Caco-2 (cell line): Measurements from ENCODE around the gene LRRC9. TPM values are rescaled to one million over a fixed set of nuclear protein-coding genes. Genes with fewer than 3 reads are reported as not detected.

Experiments used
- BruUV-seq: library from RNA; stranded (reverse); fragments of 400-500 nt; replicated peaks from 2 replicates; lab custom pipeline; 2021; lab: Mats Ljungman, UMichigan
- CTCF ChIA-PET: fragments of 300-600 bp; sonication (Branson Sonifier 250); formaldehyde crosslinking; loops from one replicate; lab custom pipeline; 2022; ENCODE audit warnings: antibody characterized with exemption; lab: Charles Lee
- POLR2A ChIA-PET: fragments of 300-600 bp; sonication (Branson Sonifier 250); formaldehyde crosslinking; loops from one replicate; lab custom pipeline; 2022; ENCODE audit warnings: antibody characterized with exemption; lab: Charles Lee
- DNase-seq, 2 experiments: peaks; one replicate each; pipeline versions ENCODE4 v3.0.0 to v3.0.0-alpha.2; 2020 to 2022
- H3K27me3 ChIP-seq: replicated peaks from 2 replicates; pipeline ENCODE4 v1.6.0; 2011; ENCODE audit warnings: low read length; ENCODE audit not compliant: control insufficient read depth, insufficient read depth
- H3K36me3 ChIP-seq: 2 replicates; pipeline ENCODE4 v1.5.1; 2011; ENCODE audit warnings: low read length; ENCODE audit not compliant: control insufficient read depth, insufficient read depth
- H3K4me1 ChIP-seq: fragments of 250-450 bp; sonication (Bioruptor Pico); 2 replicates; pipeline ENCODE4 v1.5.1; 2020; ENCODE audit warnings: mild to moderate bottlenecking
- H3K4me3 ChIP-seq: 2 replicates; pipeline ENCODE4 v1.5.1; 2011; ENCODE audit warnings: low read depth, mild to moderate bottlenecking, control low read depth, low read length
- H3K9me3 ChIP-seq: fragments of 250-450 bp; sonication (Bioruptor Pico); 2 replicates; pipeline ENCODE4 v1.5.1; 2020; ENCODE audit warnings: mild to moderate bottlenecking, moderate library complexity
- H3K27ac Mint-ChIP-seq: one replicate; pipeline ENCODE4 v1.8.0; 2022; ENCODE audit warnings: mixed read lengths; ENCODE audit not compliant: unreplicated experiment
- H3K27me3 Mint-ChIP-seq: one replicate; pipeline ENCODE4 v1.8.0; 2022; ENCODE audit warnings: mixed read lengths; ENCODE audit not compliant: insufficient read depth, unreplicated experiment
- H3K36me3 Mint-ChIP-seq: one replicate; pipeline ENCODE4 v1.8.0; 2022; ENCODE audit warnings: mild to moderate bottlenecking, mixed read lengths; ENCODE audit not compliant: insufficient read depth, unreplicated experiment
- H3K4me1 Mint-ChIP-seq: one replicate; pipeline ENCODE4 v1.8.0; 2022; ENCODE audit warnings: low read depth, mixed read lengths; ENCODE audit not compliant: unreplicated experiment
- H3K4me3 Mint-ChIP-seq: one replicate; pipeline ENCODE4 v1.8.0; 2022; ENCODE audit warnings: mild to moderate bottlenecking, moderate library complexity, mixed read lengths; ENCODE audit not compliant: unreplicated experiment
- H3K9me3 Mint-ChIP-seq: one replicate; pipeline ENCODE4 v1.8.0; 2022; ENCODE audit warnings: mixed read lengths; ENCODE audit not compliant: unreplicated experiment
- intact Hi-C: fragments of 100-400 bp; cut with micrococcal nuclease; formaldehyde crosslinking; loops from one replicate; pipeline ENCODE4 v1.10.0; 2022; ENCODE audit not compliant: unreplicated experiment
- total RNA-seq: library from RNA; stranded (reverse); gene quantifications from 2 replicates; pipeline ENCODE4 v1.2.3, GENCODE V29; 2022
- TF ChIP-seq, protein P1 (sequence below), 2 experiments: fragments of 200-600 bp in 1 of 2; IDR thresholded peaks; 1 replicate in 1 of 2; 2 replicates in 1 of 2; pipeline versions ENCODE4 v1.5.1 to v1.8.0; 2011 to 2022; ENCODE audit warnings: antibody characterized with exemption in 1 of 2, control low read depth in 1 of 2, inconsistent platforms in 1 of 2, low read depth in 1 of 2, low read length in 1 of 2, mild to moderate bottlenecking in 1 of 2, moderate library complexity in 1 of 2; ENCODE audit not compliant: insufficient read depth in 1 of 2, severe bottlenecking in 1 of 2, unreplicated experiment in 1 of 2

LRRC9 gene
- total RNA-seq, 1 experiment from 2014 or later: 1.2 TPM

DNA sequence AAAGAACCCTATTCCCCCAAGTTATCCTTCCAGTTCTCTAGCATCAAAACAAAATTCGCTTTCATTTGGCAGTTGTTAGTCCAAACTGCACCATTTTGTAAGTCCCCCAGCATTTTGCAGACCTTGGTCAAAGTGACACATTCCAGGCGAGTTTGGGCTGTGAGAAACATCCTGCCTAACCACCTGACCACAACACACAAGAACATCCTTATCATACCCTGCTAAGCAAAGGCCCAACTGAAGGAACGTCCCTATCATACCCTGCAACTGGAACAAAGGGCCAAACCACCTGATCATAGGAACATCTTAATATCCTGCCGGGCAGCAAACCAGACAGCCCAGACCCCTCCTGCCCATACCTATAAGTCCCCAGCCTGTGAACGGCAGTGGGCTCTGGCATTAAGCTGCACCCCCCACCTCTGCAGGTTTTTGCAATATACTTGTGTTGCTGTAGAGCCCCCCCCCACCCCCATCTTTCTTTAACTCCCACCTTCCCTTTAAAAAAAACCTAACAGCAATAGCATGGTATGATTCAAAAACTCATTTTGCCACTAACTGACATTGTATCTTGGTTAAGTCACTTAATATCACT, 174.5 kb downstream of the LRRC9 start:
- Histone ChIP-seq H3K36me3 (no peaks in the 10 kb centered on the region), H3K27me3 (no peaks in the 10 kb centered on the region), H3K4me3 (no peak overlapping the region), H3K9me3 (no peaks in the 10 kb centered on the region), H3K4me1 (peaks cover 38% of the 10 kb centered on the region)
- peaks cover 28% of the 10 kb centered on the region for H3K4me1 Mint-ChIP-seq
- H3K27me3 Mint-ChIP-seq: no peaks in the 10 kb centered on the region
- POLR2A ChIA-PET: no interaction called here
- CTCF ChIA-PET: no interaction called here
- peak overlapping the region; percentile 94 for H3K4me3 Mint-ChIP-seq
- TF ChIP-seq, protein P1, sequence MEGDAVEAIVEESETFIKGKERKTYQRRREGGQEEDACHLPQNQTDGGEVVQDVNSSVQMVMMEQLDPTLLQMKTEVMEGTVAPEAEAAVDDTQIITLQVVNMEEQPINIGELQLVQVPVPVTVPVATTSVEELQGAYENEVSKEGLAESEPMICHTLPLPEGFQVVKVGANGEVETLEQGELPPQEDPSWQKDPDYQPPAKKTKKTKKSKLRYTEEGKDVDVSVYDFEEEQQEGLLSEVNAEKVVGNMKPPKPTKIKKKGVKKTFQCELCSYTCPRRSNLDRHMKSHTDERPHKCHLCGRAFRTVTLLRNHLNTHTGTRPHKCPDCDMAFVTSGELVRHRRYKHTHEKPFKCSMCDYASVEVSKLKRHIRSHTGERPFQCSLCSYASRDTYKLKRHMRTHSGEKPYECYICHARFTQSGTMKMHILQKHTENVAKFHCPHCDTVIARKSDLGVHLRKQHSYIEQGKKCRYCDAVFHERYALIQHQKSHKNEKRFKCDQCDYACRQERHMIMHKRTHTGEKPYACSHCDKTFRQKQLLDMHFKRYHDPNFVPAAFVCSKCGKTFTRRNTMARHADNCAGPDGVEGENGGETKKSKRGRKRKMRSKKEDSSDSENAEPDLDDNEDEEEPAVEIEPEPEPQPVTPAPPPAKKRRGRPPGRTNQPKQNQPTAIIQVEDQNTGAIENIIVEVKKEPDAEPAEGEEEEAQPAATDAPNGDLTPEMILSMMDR (IDR thresholded peaks at IDR 0.05; ENCODE audit: insufficient read depth in 1 of 2, low read depth in 1 of 2, low read length in 1 of 2, severe bottlenecking in 1 of 2, unreplicated experiment in 1 of 2): no peak
- no peaks in the 10 kb centered on the region for H3K9me3 Mint-ChIP-seq
- H3K36me3 Mint-ChIP-seq: peaks cover 36% of the 10 kb centered on the region
- no TSS peak for BruUV-seq
- intact Hi-C loops: loop anchor here (10.0 kb wide), 1 partner anchor 180 kb away; no protein-coding TSS in a partner anchor
- DNase-seq: peak; percentile 70 to 79
- H3K27ac Mint-ChIP-seq: peak overlapping the region; percentile 74

DNA sequence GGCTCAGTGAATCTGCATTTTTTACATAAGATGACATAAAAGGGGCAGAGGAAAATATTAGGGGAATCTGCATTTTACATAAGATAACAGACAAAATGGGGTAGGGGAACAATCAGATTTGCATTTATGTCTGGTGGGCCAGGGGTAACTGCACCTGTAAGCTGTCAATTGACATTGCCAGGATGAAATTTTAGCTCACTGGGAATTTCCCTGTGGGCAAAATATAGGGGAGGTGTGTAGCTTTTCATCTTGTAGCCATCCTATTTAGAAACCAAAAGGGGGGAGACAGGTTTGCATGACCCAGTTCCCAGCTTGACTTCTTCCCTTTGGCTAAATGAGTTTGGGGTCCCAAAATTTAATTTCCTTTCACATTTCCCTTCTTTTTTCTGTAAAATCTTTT, 175.3 kb downstream of the LRRC9 start:
- peaks cover 39% of the 10 kb centered on the region for H3K4me1 ChIP-seq
- no peak for DNase-seq
- no peaks in the 10 kb centered on the region for H3K9me3 Mint-ChIP-seq
- peak overlapping the region; percentile 74 for H3K27ac Mint-ChIP-seq
- no peaks in the 10 kb centered on the region for H3K36me3 ChIP-seq
- no peaks in the 10 kb centered on the region for H3K27me3 Mint-ChIP-seq
- peaks cover 36% of the 10 kb centered on the region for H3K36me3 Mint-ChIP-seq
- H3K4me3 ChIP-seq: no peak overlapping the region
- BruUV-seq: no TSS peak
- TF ChIP-seq, protein P1 (IDR thresholded peaks at IDR 0.05; ENCODE audit: insufficient read depth in 1 of 2, low read depth in 1 of 2, low read length in 1 of 2, severe bottlenecking in 1 of 2, unreplicated experiment in 1 of 2): no peak
- ChIA-PET POLR2A (no interaction called here), CTCF (no interaction called here)
- H3K4me1 Mint-ChIP-seq: peaks cover 28% of the 10 kb centered on the region
- intact Hi-C loops: loop anchor here (10.0 kb wide), 1 partner anchor 180 kb away; no protein-coding TSS in a partner anchor
- no peaks in the 10 kb centered on the region for H3K27me3 ChIP-seq
- H3K9me3 ChIP-seq: no peaks in the 10 kb centered on the region
- peak overlapping the region; percentile 94 for H3K4me3 Mint-ChIP-seq

DNA sequence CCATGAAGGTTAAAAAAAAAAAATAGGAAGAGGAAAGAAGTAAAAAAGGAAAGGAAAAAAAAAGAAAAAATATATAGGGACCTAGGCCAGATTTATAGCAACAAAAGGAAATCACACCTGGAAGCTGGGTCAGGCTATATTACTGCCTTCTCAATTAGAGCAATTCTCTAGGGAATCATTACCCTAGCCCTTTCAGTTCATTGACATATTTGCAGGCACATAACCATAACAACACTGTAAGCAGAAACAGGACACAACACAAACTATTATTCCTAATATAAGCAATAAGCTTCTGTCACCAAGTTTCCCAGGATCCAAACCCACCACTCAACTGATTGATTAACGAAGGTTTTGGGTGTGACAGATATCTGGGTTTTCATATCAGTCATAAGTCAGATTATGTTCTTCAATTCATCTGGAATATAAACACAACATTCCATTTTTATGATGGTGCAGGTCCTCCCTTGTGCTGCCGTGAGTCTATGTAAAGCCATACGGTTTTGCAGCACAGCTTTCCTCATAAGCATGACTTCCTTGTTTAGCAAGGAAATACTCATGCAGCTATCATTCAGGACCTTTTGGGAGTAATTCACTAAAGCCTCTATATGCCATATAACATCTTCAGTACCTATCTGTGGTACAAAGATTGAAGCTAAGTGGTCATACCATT, 176.0 kb downstream of the LRRC9 start:
- BruUV-seq: no TSS peak
- no peak for DNase-seq
- intact Hi-C loops: loop anchor here (10.0 kb wide), 1 partner anchor 179 kb away; no protein-coding TSS in a partner anchor

More for the DNA sequence above, 176.0 kb downstream of the LRRC9 start:
- Mint-ChIP-seq H3K27ac (peak overlapping the region; percentile 74), H3K9me3 (no peaks in the 10 kb centered on the region), H3K36me3 (peaks cover 41% of the 10 kb centered on the region), H3K4me3 (peak overlapping the region; percentile 94), H3K27me3 (no peaks in the 10 kb centered on the region), H3K4me1 (peaks cover 33% of the 10 kb centered on the region)
- Histone ChIP-seq H3K36me3 (no peaks in the 10 kb centered on the region), H3K4me3 (no peak overlapping the region), H3K4me1 (peaks cover 45% of the 10 kb centered on the region), H3K27me3 (no peaks in the 10 kb centered on the region), H3K9me3 (no peaks in the 10 kb centered on the region)
- POLR2A ChIA-PET: no interaction called here
- TF ChIP-seq, protein P1 (IDR thresholded peaks at IDR 0.05; ENCODE audit: insufficient read depth in 1 of 2, low read depth in 1 of 2, low read length in 1 of 2, severe bottlenecking in 1 of 2, unreplicated experiment in 1 of 2): no peak
- CTCF ChIA-PET: no interaction called here
